ENCODE results near the gene CCR5. TPM values are rescaled to one million over a fixed set of nuclear protein-coding genes. Genes with fewer than 3 reads are reported as not detected.

The CCR5 gene
- total RNA-seq, 4 donors from 2014 or later, result 0.23 to 1.8 (median 0.44) TPM

DNA sequence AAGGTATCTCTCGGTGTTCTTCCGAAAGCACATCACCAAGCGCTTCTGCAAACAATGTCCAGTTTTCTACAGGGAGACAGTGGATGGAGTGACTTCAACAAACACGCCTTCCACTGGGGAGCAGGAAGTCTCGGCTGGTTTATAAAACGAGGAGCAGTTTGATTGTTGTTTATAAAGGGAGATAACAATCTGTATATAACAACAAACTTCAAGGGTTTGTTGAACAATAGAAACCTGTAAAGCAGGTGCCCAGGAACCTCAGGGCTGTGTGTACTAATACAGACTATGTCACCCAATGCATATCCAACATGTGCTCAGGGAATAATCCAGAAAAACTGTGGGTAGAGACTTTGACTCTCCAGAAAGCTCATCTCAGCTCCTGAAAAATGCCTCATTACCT lies 12.3 kb upstream of the CCR5 start:
- Histone ChIP-seq H3K27ac (no peak overlapping the region), H3K4me1 (peaks cover 0 to 13% (median 0%) of the 10 kb centered on the region in 3 donors), H3K4me3 (no peak overlapping the region), H3K27me3 (peaks cover 16% of the 10 kb centered on the region), H3K36me3 (no peaks in the 10 kb centered on the region), H3K9me3 (no peaks in the 10 kb centered on the region)
- no peak for ATAC-seq
- 85% methylated on average over 4 of the region's 6 CpGs; no CpG with 5 or more reads in 1 of the 2 donors for WGBS, 2 donors (ENCODE audit: low coverage in 1 of 2)
- TF ChIP-seq POLR2A (IDR thresholded peaks at IDR 0.05) (no peak), EP300 (IDR thresholded peaks at IDR 0.05) (no peak), POLR2AphosphoS5 (IDR thresholded peaks at IDR 0.05) (no peak)
- TF ChIP-seq, protein P1, sequence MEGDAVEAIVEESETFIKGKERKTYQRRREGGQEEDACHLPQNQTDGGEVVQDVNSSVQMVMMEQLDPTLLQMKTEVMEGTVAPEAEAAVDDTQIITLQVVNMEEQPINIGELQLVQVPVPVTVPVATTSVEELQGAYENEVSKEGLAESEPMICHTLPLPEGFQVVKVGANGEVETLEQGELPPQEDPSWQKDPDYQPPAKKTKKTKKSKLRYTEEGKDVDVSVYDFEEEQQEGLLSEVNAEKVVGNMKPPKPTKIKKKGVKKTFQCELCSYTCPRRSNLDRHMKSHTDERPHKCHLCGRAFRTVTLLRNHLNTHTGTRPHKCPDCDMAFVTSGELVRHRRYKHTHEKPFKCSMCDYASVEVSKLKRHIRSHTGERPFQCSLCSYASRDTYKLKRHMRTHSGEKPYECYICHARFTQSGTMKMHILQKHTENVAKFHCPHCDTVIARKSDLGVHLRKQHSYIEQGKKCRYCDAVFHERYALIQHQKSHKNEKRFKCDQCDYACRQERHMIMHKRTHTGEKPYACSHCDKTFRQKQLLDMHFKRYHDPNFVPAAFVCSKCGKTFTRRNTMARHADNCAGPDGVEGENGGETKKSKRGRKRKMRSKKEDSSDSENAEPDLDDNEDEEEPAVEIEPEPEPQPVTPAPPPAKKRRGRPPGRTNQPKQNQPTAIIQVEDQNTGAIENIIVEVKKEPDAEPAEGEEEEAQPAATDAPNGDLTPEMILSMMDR (IDR thresholded peaks at IDR 0.05), result no peak

DNA sequence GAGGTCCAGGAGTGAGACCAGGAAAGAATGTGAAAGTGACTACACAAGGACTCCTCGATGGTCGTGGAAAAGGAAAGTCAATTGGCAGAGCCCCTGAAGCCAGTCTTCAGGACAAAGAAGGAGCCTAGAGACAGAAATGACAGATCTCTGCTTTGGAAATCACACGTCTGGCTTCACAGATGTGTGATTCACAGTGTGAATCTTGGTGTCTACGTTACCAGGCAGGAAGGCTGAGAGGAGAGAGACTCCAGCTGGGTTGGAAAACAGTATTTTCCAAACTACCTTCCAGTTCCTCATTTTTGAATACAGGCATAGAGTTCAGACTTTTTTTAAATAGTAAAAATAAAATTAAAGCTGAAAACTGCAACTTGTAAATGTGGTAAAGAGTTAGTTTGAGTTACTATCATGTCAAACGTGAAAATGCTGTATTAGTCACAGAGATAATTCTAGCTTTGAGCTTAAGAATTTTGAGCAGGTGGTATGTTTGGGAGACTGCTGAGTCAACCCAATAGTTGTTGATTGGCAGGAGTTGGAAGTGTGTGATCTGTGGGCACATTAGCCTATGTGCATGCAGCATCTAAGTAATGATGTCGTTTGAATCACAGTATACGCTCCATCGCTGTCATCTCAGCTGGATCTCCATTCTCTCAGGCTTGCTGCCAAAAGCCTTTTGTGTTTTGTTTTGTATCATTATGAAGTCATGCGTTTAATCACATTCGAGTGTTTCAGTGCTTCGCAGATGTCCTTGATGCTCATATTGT lies 10.8 kb upstream of the CCR5 start:
- Histone ChIP-seq H3K4me3 (no peak overlapping the region), H3K27me3 (peaks cover 8% of the 10 kb centered on the region), H3K9me3 (no peaks in the 10 kb centered on the region), H3K36me3 (no peaks in the 10 kb centered on the region), H3K27ac (peak overlapping the region in 3 of 4 donors; percentile 18 to 53 (median 38)), H3K4me1 (peaks cover 0 to 13% (median 0%) of the 10 kb centered on the region in 3 donors)
- TF ChIP-seq POLR2AphosphoS5 (IDR thresholded peaks at IDR 0.05), result no peak
- no peak for TF ChIP-seq POLR2A (IDR thresholded peaks at IDR 0.05)
- TF ChIP-seq EP300 (IDR thresholded peaks at IDR 0.05), result no peak
- TF ChIP-seq, protein P1 (IDR thresholded peaks at IDR 0.05), result no peak
- WGBS, 2 donors (ENCODE audit: low coverage in 1 of 2), result 23 to 40% methylated on average over 7 to 11 of the region's 11 CpGs
- ATAC-seq, result peak; percentile 71

DNA sequence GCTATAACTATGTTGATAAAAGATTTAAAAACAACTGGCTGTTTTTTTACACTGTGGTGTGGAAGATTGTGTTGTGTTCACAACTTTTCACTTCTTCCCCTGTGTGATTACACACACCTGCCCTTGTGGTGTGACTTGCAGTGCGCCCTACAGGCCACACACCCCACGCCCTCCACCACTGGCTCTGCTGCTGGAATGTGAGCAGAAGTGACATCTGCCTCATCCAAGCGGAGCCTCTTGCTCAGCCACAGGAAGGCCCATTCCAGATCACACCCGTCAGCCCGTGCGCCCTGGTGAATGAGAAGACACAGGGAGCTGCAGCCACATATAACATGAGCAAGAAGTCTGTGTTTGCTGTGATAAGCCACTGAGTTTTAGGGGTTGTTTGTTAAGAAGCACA lies 9.8 kb upstream of the CCR5 start:
- peaks cover 13% of the 10 kb centered on the region for H3K27me3 ChIP-seq
- WGBS, 2 donors (ENCODE audit: low coverage in 1 of 2), result 66 to 83% methylated on average over 2 of the region's 6 CpGs
- no peaks in the 10 kb centered on the region for H3K9me3 ChIP-seq
- H3K27ac ChIP-seq, result peak overlapping the region in 2 of 4 donors; percentile 9 to 38
- peaks cover 0 to 13% (median 0%) of the 10 kb centered on the region in 3 donors for H3K4me1 ChIP-seq
- H3K4me3 ChIP-seq, result no peak overlapping the region
- TF ChIP-seq, protein P1 (IDR thresholded peaks at IDR 0.05), result no peak
- no peak for TF ChIP-seq POLR2A (IDR thresholded peaks at IDR 0.05)
- ATAC-seq, result no peak
- no peaks in the 10 kb centered on the region for H3K36me3 ChIP-seq

DNA sequence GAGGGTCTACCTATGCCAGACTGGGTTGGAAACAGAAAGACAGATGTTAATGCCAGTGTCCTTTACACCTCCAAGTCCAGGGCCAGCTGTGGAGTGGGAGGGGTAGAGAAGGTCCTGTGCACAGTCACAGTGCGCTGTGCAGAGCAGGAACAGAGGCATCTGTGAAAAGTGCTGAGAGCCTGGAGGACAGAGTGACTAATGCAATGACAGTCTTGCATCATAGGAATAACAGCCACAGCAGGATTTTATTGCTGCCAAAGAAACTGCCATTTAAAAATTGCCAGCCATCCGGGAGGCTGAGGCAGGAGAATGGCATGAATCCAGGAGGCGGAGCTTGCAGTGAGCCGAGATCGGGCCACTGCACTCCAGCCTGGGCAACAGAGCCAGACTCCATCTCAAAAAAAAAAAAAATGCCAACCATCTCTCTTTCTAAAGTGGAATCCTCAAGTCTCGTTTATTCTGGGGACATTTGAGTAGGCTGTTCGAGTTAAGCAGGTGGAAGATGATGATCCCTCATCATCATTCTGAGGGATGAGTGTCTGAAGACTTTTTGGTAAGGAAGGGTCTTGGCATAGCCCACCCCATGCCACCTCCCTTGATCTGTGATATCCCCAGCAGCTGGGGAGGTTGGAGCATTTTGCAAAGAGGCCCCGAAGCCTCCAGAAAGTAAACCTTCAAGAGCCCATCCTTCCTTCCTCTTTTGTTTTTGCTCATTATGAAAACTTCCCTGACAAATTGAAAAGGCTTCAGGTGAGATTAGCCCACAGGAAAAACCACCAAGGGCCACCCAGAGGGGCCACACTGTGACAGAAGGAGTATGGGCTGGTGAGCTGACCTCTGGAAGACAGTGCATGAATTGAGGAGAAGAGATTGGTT lies 9.1 kb upstream of the CCR5 start:
- peaks cover 17% of the 10 kb centered on the region for H3K27me3 ChIP-seq
- no peaks in the 10 kb centered on the region for H3K36me3 ChIP-seq
- H3K27ac ChIP-seq, result no peak overlapping the region
- H3K4me3 ChIP-seq, result no peak overlapping the region
- WGBS, 2 donors (ENCODE audit: low coverage in 1 of 2), result 53 to 67% methylated on average over 2 to 8 of the region's 8 CpGs
- H3K4me1 ChIP-seq, result peaks cover 0 to 13% (median 0%) of the 10 kb centered on the region in 3 donors
- peak; percentile 58 for ATAC-seq
- H3K9me3 ChIP-seq, result no peaks in the 10 kb centered on the region
- TF ChIP-seq POLR2AphosphoS5 (IDR thresholded peaks at IDR 0.05) (peak; percentile 9), POLR2A (IDR thresholded peaks at IDR 0.05) (no peak)

DNA sequence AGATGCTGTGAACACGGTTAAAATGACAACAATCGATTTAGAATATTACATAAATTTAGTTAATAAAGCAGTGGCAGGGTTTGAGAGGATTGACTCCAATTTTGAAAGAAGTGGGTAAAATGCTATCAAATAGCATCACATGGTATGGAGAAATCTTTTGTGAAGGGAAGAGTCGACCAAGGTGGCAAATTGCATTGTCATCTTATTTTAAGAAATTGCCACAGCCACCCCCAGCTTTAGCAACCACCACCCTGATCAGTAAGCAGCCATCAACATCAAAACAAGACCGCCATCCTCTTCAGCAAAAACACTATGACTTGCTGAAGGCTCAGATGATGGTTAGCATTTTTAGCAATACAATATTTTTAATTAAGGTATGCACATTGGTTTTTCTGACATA lies 5.7 kb upstream of the CCR5 start:
- Histone ChIP-seq H3K27me3 (peaks cover 41% of the 10 kb centered on the region), H3K36me3 (no peaks in the 10 kb centered on the region), H3K4me3 (no peak overlapping the region), H3K4me1 (peaks cover 0 to 3% (median 0%) of the 10 kb centered on the region in 3 donors), H3K27ac (no peak overlapping the region), H3K9me3 (no peaks in the 10 kb centered on the region)
- 84 to 94% methylated on average over 3 to 4 of the region's 4 CpGs for WGBS, 2 donors (ENCODE audit: low coverage in 1 of 2)
- no peak for ATAC-seq
- TF ChIP-seq POLR2AphosphoS5 (IDR thresholded peaks at IDR 0.05), result no peak
- TF ChIP-seq, protein P1 (IDR thresholded peaks at IDR 0.05), result no peak
- no peak for TF ChIP-seq POLR2A (IDR thresholded peaks at IDR 0.05)
- no peak for TF ChIP-seq EP300 (IDR thresholded peaks at IDR 0.05)
